Measurements from ENCODE around the gene RTCA.
"Not testable (repeated sequence)": the region's sequence is repeated elsewhere in the genome, so short reads cannot be mapped to it uniquely, and the experiment has no call there.

Gene RTCA

GRCh38 chr1:100332331-100332730 lies 66.3 kb downstream of the RTCA start:
- no peak overlapping the region for H3K14ac ChIP-seq (ENCODE audit: low read length)
- H3K27ac ChIP-seq (replicated peaks; ENCODE audit: low read length) = no peak overlapping the region
- no peak overlapping the region for H3K9ac ChIP-seq (ENCODE audit: low read depth, low read length, poor library complexity)
- H2BK120ac ChIP-seq (ENCODE audit: low read depth, low read length) = no peak overlapping the region
- H2BK12ac ChIP-seq (ENCODE audit: low read length) = no peak overlapping the region
- no peaks in the 10 kb centered on the region for H3K4me1 ChIP-seq (ENCODE audit: control insufficient read depth in 2 of 2, insufficient read depth in 1 of 2, low read depth in 1 of 2, low read length in 2 of 2)
- H3K36me3 ChIP-seq (replicated peaks in 1 of 2; ENCODE audit: control insufficient read depth in 2 of 2, insufficient read depth in 2 of 2, low read length in 2 of 2) = no peaks in the 10 kb centered on the region
- H3K27me3 ChIP-seq (ENCODE audit: control insufficient read depth in 3 of 3, insufficient read depth in 3 of 3, low read depth in 1 of 3, low read length in 3 of 3) = peaks cover 0 to 16% (median 0%) of the 10 kb centered on the region in 3 experiments
- H4K91ac ChIP-seq (ENCODE audit: low read depth, low read length, poor library complexity) = no peak overlapping the region
- no peak overlapping the region for H3K23ac ChIP-seq (ENCODE audit: low read depth, low read length, poor library complexity)
- no peak overlapping the region for H2AK5ac ChIP-seq (ENCODE audit: low read depth, low read length)
- no peak overlapping the region for H3K18ac ChIP-seq (ENCODE audit: low read length)
- H2BK15ac ChIP-seq (ENCODE audit: low read length) = no peak overlapping the region
- H3K9me3 ChIP-seq (replicated peaks in 1 of 2; ENCODE audit: control insufficient read depth in 2 of 2, insufficient read depth in 1 of 2, low read depth in 1 of 2, low read length in 2 of 2) = no peaks in the 10 kb centered on the region
- H4K8ac ChIP-seq (ENCODE audit: low read depth, low read length) = no peak overlapping the region
- H2BK5ac ChIP-seq (ENCODE audit: low read length) = no peak overlapping the region
- no CpG with 5 or more reads among the region's 9 CpGs for WGBS, 2 donors (ENCODE audit: extremely low coverage in 2 of 2, insufficient read length in 2 of 2, insufficient replicate concordance in 1 of 2)
- no peak overlapping the region for H2AFZ ChIP-seq (ENCODE audit: low read length)
- H3K4me3 ChIP-seq (ENCODE audit: low read length in 2 of 2) = no peak overlapping the region
- H3K4ac ChIP-seq (ENCODE audit: low read length) = no peak overlapping the region
- H3K79me1 ChIP-seq (ENCODE audit: low read depth, low read length) = no peaks in the 10 kb centered on the region
- H3K4me2 ChIP-seq (ENCODE audit: insufficient read depth, low read length, poor library complexity, severe bottlenecking) = no peak overlapping the region
- no peak for DNase-seq (ENCODE audit: low spot score)

- no peak overlapping the region for H3K18ac ChIP-seq (ENCODE audit: low read length)
- H3K27ac ChIP-seq (replicated peaks; ENCODE audit: low read length) = no peak overlapping the region
- H3K36me3 ChIP-seq (replicated peaks in 1 of 2; ENCODE audit: control insufficient read depth in 2 of 2, insufficient read depth in 2 of 2, low read length in 2 of 2) = no peaks in the 10 kb centered on the region
- H2BK5ac ChIP-seq (ENCODE audit: low read length) = no peak overlapping the region
- no peak overlapping the region for H3K9ac ChIP-seq (ENCODE audit: low read depth, low read length, poor library complexity)
- no peak overlapping the region for H4K8ac ChIP-seq (ENCODE audit: low read depth, low read length)
- H3K27me3 ChIP-seq (ENCODE audit: control insufficient read depth in 3 of 3, insufficient read depth in 3 of 3, low read depth in 1 of 3, low read length in 3 of 3) = peaks cover 0 to 16% (median 0%) of the 10 kb centered on the region in 3 experiments
- no peak overlapping the region for H2AFZ ChIP-seq (ENCODE audit: low read length)
- H3K4me2 ChIP-seq (ENCODE audit: insufficient read depth, low read length, poor library complexity, severe bottlenecking) = no peak overlapping the region
- H4K91ac ChIP-seq (ENCODE audit: low read depth, low read length, poor library complexity) = no peak overlapping the region
- H3K79me1 ChIP-seq (ENCODE audit: low read depth, low read length) = no peaks in the 10 kb centered on the region
- no peaks in the 10 kb centered on the region for H3K4me1 ChIP-seq (ENCODE audit: control insufficient read depth in 2 of 2, insufficient read depth in 1 of 2, low read depth in 1 of 2, low read length in 2 of 2)
- H3K4me3 ChIP-seq (ENCODE audit: low read length in 2 of 2) = no peak overlapping the region
- H2BK12ac ChIP-seq (ENCODE audit: low read length) = no peak overlapping the region
- H3K4ac ChIP-seq (ENCODE audit: low read length) = no peak overlapping the region
- WGBS, 2 donors (ENCODE audit: extremely low coverage in 2 of 2, insufficient read length in 2 of 2, insufficient replicate concordance in 1 of 2) = no CpG with 5 or more reads among the region's 1 CpG
- no peaks in the 10 kb centered on the region for H3K9me3 ChIP-seq (replicated peaks in 1 of 2; ENCODE audit: control insufficient read depth in 2 of 2, insufficient read depth in 1 of 2, low read depth in 1 of 2, low read length in 2 of 2)
- H2BK15ac ChIP-seq (ENCODE audit: low read length) = no peak overlapping the region
- H3K23ac ChIP-seq (ENCODE audit: low read depth, low read length, poor library complexity) = no peak overlapping the region
- no peak overlapping the region for H3K14ac ChIP-seq (ENCODE audit: low read length)
- DNase-seq (ENCODE audit: low spot score) = no peak
- H2BK120ac ChIP-seq (ENCODE audit: low read depth, low read length) = no peak overlapping the region
- no peak overlapping the region for H2AK5ac ChIP-seq (ENCODE audit: low read depth, low read length)
These were observed 69.4 kb downstream of the RTCA start for GRCh38 chr1:100335436-100335835.

- not testable (repeated sequence) for H3K18ac ChIP-seq (ENCODE audit: low read length); H3K4me3 ChIP-seq (ENCODE audit: low read length in 2 of 2); H4K8ac ChIP-seq (ENCODE audit: low read depth, low read length); H4K91ac ChIP-seq (ENCODE audit: low read depth, low read length, poor library complexity); H3K36me3 ChIP-seq (replicated peaks in 1 of 2; ENCODE audit: control insufficient read depth in 2 of 2, insufficient read depth in 2 of 2, low read length in 2 of 2); H3K23ac ChIP-seq (ENCODE audit: low read depth, low read length, poor library complexity); H3K27ac ChIP-seq (replicated peaks; ENCODE audit: low read length); DNase-seq (ENCODE audit: low spot score); H2BK12ac ChIP-seq (ENCODE audit: low read length); H3K14ac ChIP-seq (ENCODE audit: low read length); H3K4me2 ChIP-seq (ENCODE audit: insufficient read depth, low read length, poor library complexity, severe bottlenecking); H3K9me3 ChIP-seq (replicated peaks in 1 of 2; ENCODE audit: control insufficient read depth in 2 of 2, insufficient read depth in 1 of 2, low read depth in 1 of 2, low read length in 2 of 2); H2BK15ac ChIP-seq (ENCODE audit: low read length); H3K79me1 ChIP-seq (ENCODE audit: low read depth, low read length); H3K4ac ChIP-seq (ENCODE audit: low read length); H3K4me1 ChIP-seq (ENCODE audit: control insufficient read depth in 2 of 2, insufficient read depth in 1 of 2, low read depth in 1 of 2, low read length in 2 of 2); H3K9ac ChIP-seq (ENCODE audit: low read depth, low read length, poor library complexity); H2BK5ac ChIP-seq (ENCODE audit: low read length); H2AFZ ChIP-seq (ENCODE audit: low read length); H2BK120ac ChIP-seq (ENCODE audit: low read depth, low read length); H2AK5ac ChIP-seq (ENCODE audit: low read depth, low read length)
- no CpG with 5 or more reads among the region's 5 CpGs for WGBS, 2 donors (ENCODE audit: extremely low coverage in 2 of 2, insufficient read length in 2 of 2, insufficient replicate concordance in 1 of 2)
- H3K27me3 ChIP-seq (ENCODE audit: control insufficient read depth in 3 of 3, insufficient read depth in 3 of 3, low read depth in 1 of 3, low read length in 3 of 3) = peaks cover 0 to 16% (median 0%) of the 10 kb centered on the region in 3 experiments
These were observed 71.9 kb downstream of the RTCA start for GRCh38 chr1:100337878-100338277.

- H2BK120ac ChIP-seq (ENCODE audit: low read depth, low read length); H3K9me3 ChIP-seq (replicated peaks in 1 of 2; ENCODE audit: control insufficient read depth in 2 of 2, insufficient read depth in 1 of 2, low read depth in 1 of 2, low read length in 2 of 2); H2BK12ac ChIP-seq (ENCODE audit: low read length); H3K27ac ChIP-seq (replicated peaks; ENCODE audit: low read length); H3K4me1 ChIP-seq (ENCODE audit: control insufficient read depth in 2 of 2, insufficient read depth in 1 of 2, low read depth in 1 of 2, low read length in 2 of 2); H2AFZ ChIP-seq (ENCODE audit: low read length); H3K4me3 ChIP-seq (ENCODE audit: low read length in 2 of 2); H3K4ac ChIP-seq (ENCODE audit: low read length); H2AK5ac ChIP-seq (ENCODE audit: low read depth, low read length); DNase-seq (ENCODE audit: low spot score); H3K18ac ChIP-seq (ENCODE audit: low read length); H3K4me2 ChIP-seq (ENCODE audit: insufficient read depth, low read length, poor library complexity, severe bottlenecking); H3K23ac ChIP-seq (ENCODE audit: low read depth, low read length, poor library complexity); H3K79me1 ChIP-seq (ENCODE audit: low read depth, low read length); H3K36me3 ChIP-seq (replicated peaks in 1 of 2; ENCODE audit: control insufficient read depth in 2 of 2, insufficient read depth in 2 of 2, low read length in 2 of 2); H3K9ac ChIP-seq (ENCODE audit: low read depth, low read length, poor library complexity); H4K8ac ChIP-seq (ENCODE audit: low read depth, low read length); H2BK5ac ChIP-seq (ENCODE audit: low read length); H2BK15ac ChIP-seq (ENCODE audit: low read length); H4K91ac ChIP-seq (ENCODE audit: low read depth, low read length, poor library complexity); H3K14ac ChIP-seq (ENCODE audit: low read length): not testable (repeated sequence)
- WGBS, 2 donors (ENCODE audit: extremely low coverage in 2 of 2, insufficient read length in 2 of 2, insufficient replicate concordance in 1 of 2) = no CpG with 5 or more reads among the region's 6 CpGs
- H3K27me3 ChIP-seq (ENCODE audit: control insufficient read depth in 3 of 3, insufficient read depth in 3 of 3, low read depth in 1 of 3, low read length in 3 of 3) = peaks cover 0 to 10% (median 0%) of the 10 kb centered on the region in 3 experiments
These were observed 73.7 kb downstream of the RTCA start for GRCh38 chr1:100339735-100340134.
